HL-60 (cell line): ENCODE data around the gene SLC38A2.

Experiments
- DNase-seq, 2 experiments: peaks; one replicate each; pipeline ENCODE4 v3.0.0-alpha.2; 2010 to 2020; ENCODE audit warnings: low read depth in 1 of 2, low spot score in 1 of 2
- H3K27ac ChIP-seq: fragments of 250-450 bp; sonication (Bioruptor Pico); replicated peaks from 2 replicates; pipeline ENCODE4 v1.5.1; 2020; ENCODE audit warnings: mild to moderate bottlenecking, moderate library complexity
- H3K27me3 ChIP-seq: fragments of 250-450 bp; sonication (Bioruptor Pico); 2 replicates; pipeline ENCODE4 v1.5.1; 2021; ENCODE audit warnings: mild to moderate bottlenecking, moderate library complexity; ENCODE audit not compliant: insufficient read depth, poor library complexity, severe bottlenecking
- H3K4me3 ChIP-seq: replicated peaks from 2 replicates; pipeline ENCODE4 v1.5.1; 2011; ENCODE audit warnings: mild to moderate bottlenecking, control low read depth, low read length; ENCODE audit not compliant: insufficient read depth
- CTCF ChIP-seq: IDR thresholded peaks from one replicate; pipeline ENCODE4 v1.5.1; 2011; ENCODE audit warnings: low read length, control low read depth, inconsistent platforms; ENCODE audit not compliant: insufficient read depth
- GABPA ChIP-seq: IDR thresholded peaks from 2 replicates; pipeline ENCODE4 v1.6.1; 2012; ENCODE audit warnings: low read depth
- POLR2AphosphoS5 ChIP-seq: IDR thresholded peaks from 2 replicates; pipeline ENCODE4 v1.6.1; 2012; ENCODE audit warnings: low read depth
- REST ChIP-seq: IDR thresholded peaks from 2 replicates; pipeline ENCODE4 v1.6.1; 2012; ENCODE audit warnings: low read depth; ENCODE audit not compliant: insufficient replicate concordance
- SPI1 ChIP-seq: IDR thresholded peaks from 2 replicates; pipeline ENCODE4 v1.6.1; 2012; ENCODE audit warnings: low read depth, mild to moderate bottlenecking, borderline replicate concordance

Gene SLC38A2

GRCh38 chr12:46380022-46380796 is 7.6 kb upstream of the SLC38A2 start:
- no peak overlapping the region for H3K4me3 ChIP-seq
- TF ChIP-seq GABPA, result no peak
- TF ChIP-seq SPI1, result no peak
- no peak for TF ChIP-seq POLR2AphosphoS5
- TF ChIP-seq REST, result no peak
- no peak for TF ChIP-seq CTCF
- DNase-seq, result no peak
- H3K27me3 ChIP-seq, result no peaks in the 10 kb centered on the region
- H3K27ac ChIP-seq, result no peak overlapping the region

GRCh38 chr12:46379352-46379751 is 6.8 kb upstream of the SLC38A2 start:
- H3K4me3 ChIP-seq, result no peak overlapping the region
- H3K27me3 ChIP-seq, result no peaks in the 10 kb centered on the region
- no peak overlapping the region for H3K27ac ChIP-seq
- TF ChIP-seq REST (no peak), POLR2AphosphoS5 (no peak), CTCF (no peak), GABPA (no peak), SPI1 (no peak)
- no peak for DNase-seq

- Histone ChIP-seq H3K27me3 (no peaks in the 10 kb centered on the region), H3K27ac (no peak overlapping the region), H3K4me3 (no peak overlapping the region)
- no peak for TF ChIP-seq CTCF
- no peak for TF ChIP-seq GABPA
- no peak for TF ChIP-seq POLR2AphosphoS5
- no peak for TF ChIP-seq SPI1
- no peak for TF ChIP-seq REST
- DNase-seq, result no peak
Measured at GRCh38 chr12:46378530-46378929, 6.0 kb upstream of the SLC38A2 start.
